Fibroblast of skin of right biceps (primary cell): ENCODE measurements around the gene KLF13.
A peak's percentile ranks its signal among the peaks of the same experiment; 100 is the strongest.

Experiments
- DNase-seq: peaks from one replicate; pipeline ENCODE4 v3.0.0-alpha.2; 2013

Gene KLF13

GRCh38 chr15:31326156-31326874, at the start of gene KLF13:
Gene KLF13, plus strand, starts transcription at chr15:31326835. Its CDS starts 378 bp downstream, at chr15:31327213.
- DNase-seq = peak; percentile 97

GRCh38 chr15:31277335-31278060, 49.1 kb upstream of the KLF13 start:
- DNase-seq = no peak

GRCh38 chr15:31278061-31278445, 48.6 kb upstream of the KLF13 start:
- DNase-seq = no peak

DNA sequence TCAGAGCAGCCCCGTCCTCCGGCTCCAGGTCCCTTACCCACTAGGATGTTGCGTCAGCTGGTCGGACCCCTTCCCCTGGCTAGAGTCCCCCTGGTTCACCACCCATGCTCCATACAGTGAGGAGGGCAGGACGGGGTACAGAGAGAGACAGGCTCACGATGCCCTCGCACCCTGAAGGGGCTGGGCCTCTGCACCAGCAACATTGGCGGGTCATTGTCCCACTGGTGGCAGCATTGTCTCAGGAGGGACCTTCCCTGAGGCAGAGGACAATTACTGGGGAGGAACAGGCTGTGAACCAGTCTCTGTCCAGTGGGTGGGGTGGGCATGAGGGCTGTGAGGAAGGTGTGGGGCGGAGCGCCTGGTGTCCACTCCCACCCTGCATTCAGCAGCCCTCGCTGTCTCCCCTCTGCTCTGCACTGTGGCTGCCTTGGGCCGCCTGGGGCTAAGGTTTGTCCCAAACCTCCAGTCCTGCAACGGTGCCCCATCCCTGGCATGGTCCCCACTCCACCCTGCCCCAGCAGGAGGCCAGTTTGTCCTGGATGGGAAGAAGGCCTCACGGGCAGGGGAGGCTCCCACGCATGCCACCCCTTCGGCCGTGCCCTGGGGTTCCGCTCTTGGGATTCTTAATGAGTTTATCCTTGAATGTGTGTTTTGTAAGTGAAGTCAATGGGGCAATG, 48.0 kb upstream of the KLF13 start:
- no peak for DNase-seq

- DNase-seq = no peak
Observed at GRCh38 chr15:31279221-31280045, 47.2 kb upstream of the KLF13 start.

GRCh38 chr15:31280046-31280830, 46.4 kb upstream of the KLF13 start:
- no peak for DNase-seq

GRCh38 chr15:31280831-31281216, 45.8 kb upstream of the KLF13 start:
- DNase-seq = no peak

GRCh38 chr15:31283043-31283442, 43.6 kb upstream of the KLF13 start:
- DNase-seq = no peak

GRCh38 chr15:31285772-31286261, 40.8 kb upstream of the KLF13 start:
- DNase-seq = no peak

- DNase-seq = no peak
Observed at GRCh38 chr15:31291048-31291578, 35.5 kb upstream of the KLF13 start.

DNA sequence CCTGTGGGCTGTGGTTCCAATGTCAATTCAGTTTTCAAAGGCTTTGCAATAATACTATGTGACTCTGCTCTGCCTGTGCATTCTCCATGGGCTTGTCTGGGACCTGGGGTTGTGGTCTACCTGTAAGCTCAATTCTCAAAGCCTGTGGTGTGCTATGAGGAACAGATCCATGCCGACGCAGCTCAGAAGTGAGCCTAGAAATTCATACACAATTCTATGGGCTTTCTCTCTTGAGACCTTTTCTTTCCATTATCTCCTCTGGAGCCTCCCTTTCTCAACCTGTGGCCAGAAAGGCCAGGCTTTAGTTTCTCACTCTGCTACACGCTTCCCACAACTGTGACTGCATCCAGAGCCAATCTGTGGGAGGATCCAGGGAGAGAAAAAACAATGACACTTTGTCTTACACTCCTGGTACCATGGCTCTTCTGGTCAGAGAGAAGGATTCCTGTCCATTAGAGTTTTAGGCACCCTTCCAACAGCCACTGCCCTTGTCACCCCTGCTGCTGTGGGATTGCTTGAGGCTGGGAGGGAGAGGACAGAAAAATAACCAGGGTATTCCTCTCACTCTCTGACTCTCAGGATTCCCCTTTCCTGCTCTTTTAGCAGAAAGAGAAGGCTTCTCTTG, 34.1 kb upstream of the KLF13 start:
- no peak for DNase-seq

- DNase-seq = no peak
Observed at GRCh38 chr15:31293655-31294054, 33.0 kb upstream of the KLF13 start.

DNA sequence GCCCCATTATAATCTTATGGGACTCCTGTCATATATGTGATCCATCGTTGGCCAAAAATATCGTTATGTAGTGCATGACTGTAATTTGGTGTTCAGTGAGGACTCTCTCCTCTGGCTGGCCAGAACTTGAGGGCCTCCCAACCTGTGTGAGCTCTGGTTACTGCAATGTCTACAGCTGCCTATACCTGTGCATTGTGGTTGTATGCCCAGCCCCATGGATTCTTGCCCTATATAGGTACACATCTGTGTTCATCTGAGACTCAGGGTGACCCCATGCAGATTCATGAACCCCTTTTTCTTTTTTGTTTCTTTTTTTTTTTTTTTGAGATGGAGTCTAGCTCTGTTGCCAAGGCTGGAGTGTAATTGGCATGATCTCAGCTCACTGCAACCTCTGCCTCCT, 32.6 kb upstream of the KLF13 start:
- DNase-seq = no peak

- no peak for DNase-seq
Observed at GRCh38 chr15:31295658-31296057, 31.0 kb upstream of the KLF13 start.

- no peak for DNase-seq
Observed at GRCh38 chr15:31296219-31296645, 30.4 kb upstream of the KLF13 start.

- no peak for DNase-seq
Observed at GRCh38 chr15:31296646-31297574, 29.7 kb upstream of the KLF13 start.

GRCh38 chr15:31297575-31298456, 28.8 kb upstream of the KLF13 start:
- no peak for DNase-seq

GRCh38 chr15:31298707-31299172, 27.9 kb upstream of the KLF13 start:
- DNase-seq = no peak

- no peak for DNase-seq
Observed at GRCh38 chr15:31300208-31300661, 26.4 kb upstream of the KLF13 start.
